Sigmoid colon (tissue), 3 donors: ENCODE data around the gene KIF1A.

Experiments used
- POLR2A ChIP-seq, 2 donors: fragments of 450-650 bp; IDR thresholded peaks; one replicate each; pipeline ENCODE4 v1.6.1; 2016; ENCODE audit warnings: antibody characterized with exemption in 2 of 2, mild to moderate bottlenecking in 2 of 2, moderate library complexity in 2 of 2
- TF ChIP-seq, protein P1 (sequence below), 4 experiments: fragments of 450-650 bp in 3 of 4; fragments of 200-600 bp in 1 of 4; IDR thresholded peaks; one replicate each; pipeline ENCODE4 v1.5.1; 2016 to 2019; ENCODE audit warnings: antibody characterized with exemption in 4 of 4, mild to moderate bottlenecking in 3 of 4, moderate library complexity in 2 of 4

DNA sequence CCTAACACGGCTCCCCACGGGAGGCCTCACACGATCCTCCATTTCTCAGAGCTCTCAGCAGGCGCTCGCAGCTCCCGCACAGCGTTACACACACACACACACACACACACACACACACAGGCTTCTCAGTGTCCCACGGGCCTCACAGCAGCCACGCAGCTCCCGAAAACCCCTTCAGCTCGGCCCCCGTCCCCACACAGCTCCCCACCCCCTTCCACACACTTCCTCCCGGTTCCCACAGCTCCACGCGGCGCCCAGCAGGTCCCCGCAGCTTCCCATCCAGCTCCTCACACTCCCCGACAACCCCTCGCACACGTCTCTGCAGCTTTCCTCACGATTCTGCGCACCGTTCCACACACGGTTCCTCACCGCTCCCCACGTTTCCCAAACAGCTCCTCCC lies 41.6 kb downstream of the KIF1A start:
- TF ChIP-seq POLR2A (IDR thresholded peaks at IDR 0.05): no peak
- TF ChIP-seq, protein P1, sequence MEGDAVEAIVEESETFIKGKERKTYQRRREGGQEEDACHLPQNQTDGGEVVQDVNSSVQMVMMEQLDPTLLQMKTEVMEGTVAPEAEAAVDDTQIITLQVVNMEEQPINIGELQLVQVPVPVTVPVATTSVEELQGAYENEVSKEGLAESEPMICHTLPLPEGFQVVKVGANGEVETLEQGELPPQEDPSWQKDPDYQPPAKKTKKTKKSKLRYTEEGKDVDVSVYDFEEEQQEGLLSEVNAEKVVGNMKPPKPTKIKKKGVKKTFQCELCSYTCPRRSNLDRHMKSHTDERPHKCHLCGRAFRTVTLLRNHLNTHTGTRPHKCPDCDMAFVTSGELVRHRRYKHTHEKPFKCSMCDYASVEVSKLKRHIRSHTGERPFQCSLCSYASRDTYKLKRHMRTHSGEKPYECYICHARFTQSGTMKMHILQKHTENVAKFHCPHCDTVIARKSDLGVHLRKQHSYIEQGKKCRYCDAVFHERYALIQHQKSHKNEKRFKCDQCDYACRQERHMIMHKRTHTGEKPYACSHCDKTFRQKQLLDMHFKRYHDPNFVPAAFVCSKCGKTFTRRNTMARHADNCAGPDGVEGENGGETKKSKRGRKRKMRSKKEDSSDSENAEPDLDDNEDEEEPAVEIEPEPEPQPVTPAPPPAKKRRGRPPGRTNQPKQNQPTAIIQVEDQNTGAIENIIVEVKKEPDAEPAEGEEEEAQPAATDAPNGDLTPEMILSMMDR (IDR thresholded peaks at IDR 0.05): no peak
